Right lobe of liver (tissue), 6 donors: ENCODE results near the gene MAML3. TPM values are rescaled to one million over a fixed set of nuclear protein-coding genes. Genes with fewer than 3 reads are reported as not detected.

Experiments
- ATAC-seq, 4 donors: fragments of 200-7000 bp; cut with Tn5 transposase; one replicate each; pipeline ENCODE4 v1.9.1; 2020; ENCODE audit warnings: mild to moderate bottlenecking in 4 of 4, moderate library complexity in 4 of 4
- DNase-seq, 3 donors: peaks; one replicate each; pipeline ENCODE4 v3.0.0-alpha.2; 2020
- H3K27ac ChIP-seq, 3 donors: fragments of 200-600 bp; one replicate each; pipeline ENCODE4 v1.8.0; 2022
- H3K27me3 ChIP-seq, 2 donors: fragments of 200-600 bp; one replicate each; pipeline ENCODE4 v1.8.0; 2022
- H3K36me3 ChIP-seq, 4 donors: fragments of 200-600 bp; sonication (generic) in 1 of 4; one replicate each; pipeline versions ENCODE4 v1.5.1 to v1.8.0; 2017 to 2022; ENCODE audit warnings: control low read depth in 1 of 4
- H3K4me1 ChIP-seq, 4 donors: fragments of 200-600 bp; sonication (generic) in 1 of 4; one replicate each; pipeline versions ENCODE4 v1.5.1 to v1.8.0; 2017 to 2022; ENCODE audit warnings: control low read depth in 1 of 4
- H3K4me3 ChIP-seq, 3 donors: fragments of 200-600 bp; one replicate each; pipeline ENCODE4 v1.8.0; 2022
- H3K9me3 ChIP-seq, 4 donors: fragments of 200-600 bp; sonication (generic) in 1 of 4; one replicate each; pipeline versions ENCODE4 v1.5.1 to v1.8.0; 2017 to 2022; ENCODE audit warnings: control low read depth in 1 of 4
- CTCF ChIP-seq, 4 donors: fragments of 200-600 bp in 3 of 4; fragments of 450-650 bp in 1 of 4; IDR thresholded peaks; one replicate each; pipeline versions ENCODE4 v1.5.1 to v1.8.0; 2016 to 2022; ENCODE audit warnings: antibody characterized with exemption in 4 of 4, mild to moderate bottlenecking in 2 of 4
- POLR2A ChIP-seq: fragments of 450-650 bp; IDR thresholded peaks from one replicate; pipeline ENCODE4 v1.6.1; 2017; ENCODE audit warnings: antibody characterized with exemption, mild to moderate bottlenecking
- WGBS: methylation state at CpG from one replicate; pipeline ENCODE4 v1.1.6; 2018; ENCODE audit warnings: low coverage, low lambda C conversion rate; ENCODE audit not compliant: insufficient coverage; ENCODE audit errors: missing lambda C conversion rate; 5-methylcytosine and 5-hydroxymethylcytosine counted together
- intact Hi-C, 2 donors: fragments of 100-400 bp; cut with DNase I; formaldehyde crosslinking; loops; one replicate each; pipeline versions ENCODE4 v1.11.2 to v1.14.1; 2022
- total RNA-seq, 6 experiments: library from RNA; depleted of rRNA in 2 of 6; stranded (reverse); fragments of >200 nt in 2 of 6; fragmentation: NEBNext Ultra II Directional in 3 of 6; extraction: Animal tissue kit (Norgen Biotek cat#: 25700) in 3 of 6; gene quantifications; one replicate each; pipeline versions ENCODE4 v1.1.0 to v1.2.4, GENCODE V29; 2016 to 2023
- donor health status: DM: no; HTN: yes; CAD: no.
- donor health status: DM: no; HTN: no; CAD: no.
- donor health status: DM: no; HTN: no; CAD: no.
- donor health status: DM: no; HTN: yes; CAD: no.
- donor health status: DM: no; HTN: yes; CAD: no.

The MAML3 gene
- total RNA-seq, 6 experiments from 2014 or later: 2.6 to 7.8 (median 5.0) TPM

- TF ChIP-seq POLR2A (no peak), CTCF (IDR thresholded peaks at IDR 0.05) (no peak)
- Histone ChIP-seq H3K9me3 (no peaks in the 10 kb centered on the region), H3K27ac (no peak overlapping the region), H3K27me3 (no peaks in the 10 kb centered on the region), H3K36me3 (peaks cover 0 to 7% (median 1%) of the 10 kb centered on the region in 4 donors), H3K4me1 (peaks cover 0 to 5% (median 0%) of the 10 kb centered on the region in 4 donors), H3K4me3 (no peak overlapping the region)
- no peak for ATAC-seq
- intact Hi-C loops: no loop called here
- DNase-seq: no peak
- WGBS: 68% methylated on average over 3 of the region's 3 CpGs
Observed at GRCh38 chr4:139726615-139727014, 427.4 kb downstream of the MAML3 start.

- Histone ChIP-seq H3K4me3 (no peak overlapping the region), H3K9me3 (no peaks in the 10 kb centered on the region), H3K27me3 (no peaks in the 10 kb centered on the region), H3K36me3 (peaks cover 0 to 7% (median 1%) of the 10 kb centered on the region in 4 donors), H3K27ac (no peak overlapping the region), H3K4me1 (peaks cover 0 to 10% (median 0%) of the 10 kb centered on the region in 4 donors)
- 82% methylated on average over 2 of the region's 2 CpGs for WGBS
- TF ChIP-seq POLR2A (no peak), CTCF (IDR thresholded peaks at IDR 0.05) (no peak)
- intact Hi-C loops: no loop called here
- ATAC-seq (no peak), DNase-seq (no peak)
Observed at GRCh38 chr4:139725236-139725635, 428.7 kb downstream of the MAML3 start.

GRCh38 chr4:139721789-139722188 lies 432.2 kb downstream of the MAML3 start:
- H3K4me1 ChIP-seq: peaks cover 0 to 10% (median 0%) of the 10 kb centered on the region in 4 donors
- no peak for DNase-seq
- H3K27ac ChIP-seq: no peak overlapping the region
- H3K36me3 ChIP-seq: peaks cover 0 to 19% (median 2%) of the 10 kb centered on the region in 4 donors
- intact Hi-C loops: no loop called here
- TF ChIP-seq POLR2A: no peak
- TF ChIP-seq CTCF (IDR thresholded peaks at IDR 0.05): no peak
- 47% methylated on average over 4 of the region's 4 CpGs for WGBS
- no peak for ATAC-seq
- no peak overlapping the region for H3K4me3 ChIP-seq
- H3K9me3 ChIP-seq: no peaks in the 10 kb centered on the region
- H3K27me3 ChIP-seq: no peaks in the 10 kb centered on the region

- no peak overlapping the region for H3K4me3 ChIP-seq
- 75% methylated on average over 6 of the region's 6 CpGs for WGBS
- H3K4me1 ChIP-seq: peaks cover 0 to 10% (median 0%) of the 10 kb centered on the region in 4 donors
- H3K9me3 ChIP-seq: no peaks in the 10 kb centered on the region
- ATAC-seq: peak in 2 of 4 donors; percentile 9 to 57
- intact Hi-C loops: no loop called here
- H3K27ac ChIP-seq: no peak overlapping the region
- peaks cover 0 to 19% (median 2%) of the 10 kb centered on the region in 4 donors for H3K36me3 ChIP-seq
- no peak for DNase-seq
- TF ChIP-seq POLR2A (no peak), CTCF (IDR thresholded peaks at IDR 0.05) (no peak)
- no peaks in the 10 kb centered on the region for H3K27me3 ChIP-seq
Observed at GRCh38 chr4:139720806-139721205, 433.2 kb downstream of the MAML3 start.
